NCI-H526 (cell line): ENCODE measurements around the gene ZNF579.
"Not testable (repeated sequence)": the region's sequence is repeated elsewhere in the genome, so short reads cannot be mapped to it uniquely, and the experiment has no call there.

Experiments
- DNase-seq, 2 experiments: peaks; one replicate each; lab custom pipeline; 2025; lab: John Stamatoyannopoulos, UW

ZNF579 gene

GRCh38 chr19:55539090-55539984, 41.3 kb downstream of the ZNF579 start:
- DNase-seq, result no peak

- no peak for DNase-seq
Measured at GRCh38 chr19:55538132-55538531, 42.5 kb downstream of the ZNF579 start.

- no peak for DNase-seq
Measured at GRCh38 chr19:55537741-55538111, 42.9 kb downstream of the ZNF579 start.

- peak in 1 of 2 experiments; percentile 31 for DNase-seq
Measured at GRCh38 chr19:55536951-55537740, 43.5 kb downstream of the ZNF579 start, which contains the start of gene SBK2. TSS of gene SBK2 (minus strand) at chr19:55537133. CDS start at chr19:55536294, 839 bp downstream.

GRCh38 chr19:55536366-55536765, 44.3 kb downstream of the ZNF579 start:
- DNase-seq, result no peak

- no peak for DNase-seq
Measured at GRCh38 chr19:55535965-55536350, 44.7 kb downstream of the ZNF579 start.

GRCh38 chr19:55535173-55535964, 45.3 kb downstream of the ZNF579 start:
- DNase-seq, result no peak

- not testable (repeated sequence) for DNase-seq
Measured at GRCh38 chr19:55534280-55534679, 46.4 kb downstream of the ZNF579 start.

GRCh38 chr19:55530996-55531395, 49.7 kb downstream of the ZNF579 start:
- no peak for DNase-seq

- DNase-seq, result no peak
Measured at GRCh38 chr19:55529636-55530234, 50.9 kb downstream of the ZNF579 start.

GRCh38 chr19:55528030-55528803, 52.4 kb downstream of the ZNF579 start:
- peak; percentile 34 to 37 for DNase-seq

GRCh38 chr19:55527197-55528029, 53.2 kb downstream of the ZNF579 start:
- no peak for DNase-seq
